SK-N-SH (cell line): Measurements from ENCODE around the gene PHF20.

Experiments
- EP300 ChIP-seq, 2 experiments: IDR thresholded peaks; 2 replicates each; pipeline versions ENCODE4 v1.4.0 to v1.6.1; 2012; ENCODE audit warnings: borderline replicate concordance in 1 of 2, low read depth in 1 of 2, low read length in 1 of 2
- GABPA ChIP-seq: IDR thresholded peaks from 2 replicates; pipeline ENCODE4 v1.4.0; 2012; ENCODE audit warnings: low read depth, mild to moderate bottlenecking
- GATA2 ChIP-seq: sonication (generic); formaldehyde crosslinking; IDR thresholded peaks from 2 replicates; pipeline ENCODE4 v1.5.0; 2020; ENCODE audit warnings: mild to moderate bottlenecking, missing genetic modification reagents
- MXI1 ChIP-seq: IDR thresholded peaks from 2 replicates; pipeline ENCODE4 v1.6.1; 2012; ENCODE audit warnings: mild to moderate bottlenecking, low read depth, low read length, improper control_type of control experiment
- PBX3 ChIP-seq: IDR thresholded peaks from 2 replicates; pipeline ENCODE4; 2012
- RAD21 ChIP-seq: IDR thresholded peaks from 2 replicates; pipeline ENCODE4 v1.6.1; 2012; ENCODE audit warnings: mild to moderate bottlenecking, low read length
- SMC3 ChIP-seq: IDR thresholded peaks from 2 replicates; pipeline ENCODE4 v1.6.1; 2012; ENCODE audit warnings: low read depth, low read length, improper control_type of control experiment
- TF ChIP-seq, protein P1 (sequence below): fragments of 150-350 bp; IDR thresholded peaks from 2 replicates; pipeline ENCODE4 v1.6.1; 2016; ENCODE audit warnings: mild to moderate bottlenecking, low read depth, low read length

GRCh38 chr20:35738410-35739179 is 33.2 kb upstream of the PHF20 start:
- TF ChIP-seq GATA2 (CRISPR knock-in tag) (no peak), EP300 (IDR thresholded peaks at IDR 0.05; ENCODE audit: borderline replicate concordance in 1 of 2, low read depth in 1 of 2, low read length in 1 of 2) (no peak), GABPA (no peak), SMC3 (no peak), PBX3 (no peak), MXI1 (no peak), RAD21 (no peak)
- TF ChIP-seq, protein P1, sequence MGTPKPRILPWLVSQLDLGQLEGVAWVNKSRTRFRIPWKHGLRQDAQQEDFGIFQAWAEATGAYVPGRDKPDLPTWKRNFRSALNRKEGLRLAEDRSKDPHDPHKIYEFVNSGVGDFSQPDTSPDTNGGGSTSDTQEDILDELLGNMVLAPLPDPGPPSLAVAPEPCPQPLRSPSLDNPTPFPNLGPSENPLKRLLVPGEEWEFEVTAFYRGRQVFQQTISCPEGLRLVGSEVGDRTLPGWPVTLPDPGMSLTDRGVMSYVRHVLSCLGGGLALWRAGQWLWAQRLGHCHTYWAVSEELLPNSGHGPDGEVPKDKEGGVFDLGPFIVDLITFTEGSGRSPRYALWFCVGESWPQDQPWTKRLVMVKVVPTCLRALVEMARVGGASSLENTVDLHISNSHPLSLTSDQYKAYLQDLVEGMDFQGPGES, result no peak
